C4-2B (cell line): Measurements from ENCODE around the gene FNIP2.

Source experiments
- ZFX ChIP-seq: fragments of 450-650 bp; IDR thresholded peaks from 2 replicates; pipeline ENCODE4 v1.6.1; 2017
- TF ChIP-seq, protein P1 (sequence below): fragments of 450-650 bp; conservative IDR thresholded peaks from 2 replicates; pipeline ENCODE4 v1.5.1; 2017; ENCODE audit warnings: mild to moderate bottlenecking

DNA sequence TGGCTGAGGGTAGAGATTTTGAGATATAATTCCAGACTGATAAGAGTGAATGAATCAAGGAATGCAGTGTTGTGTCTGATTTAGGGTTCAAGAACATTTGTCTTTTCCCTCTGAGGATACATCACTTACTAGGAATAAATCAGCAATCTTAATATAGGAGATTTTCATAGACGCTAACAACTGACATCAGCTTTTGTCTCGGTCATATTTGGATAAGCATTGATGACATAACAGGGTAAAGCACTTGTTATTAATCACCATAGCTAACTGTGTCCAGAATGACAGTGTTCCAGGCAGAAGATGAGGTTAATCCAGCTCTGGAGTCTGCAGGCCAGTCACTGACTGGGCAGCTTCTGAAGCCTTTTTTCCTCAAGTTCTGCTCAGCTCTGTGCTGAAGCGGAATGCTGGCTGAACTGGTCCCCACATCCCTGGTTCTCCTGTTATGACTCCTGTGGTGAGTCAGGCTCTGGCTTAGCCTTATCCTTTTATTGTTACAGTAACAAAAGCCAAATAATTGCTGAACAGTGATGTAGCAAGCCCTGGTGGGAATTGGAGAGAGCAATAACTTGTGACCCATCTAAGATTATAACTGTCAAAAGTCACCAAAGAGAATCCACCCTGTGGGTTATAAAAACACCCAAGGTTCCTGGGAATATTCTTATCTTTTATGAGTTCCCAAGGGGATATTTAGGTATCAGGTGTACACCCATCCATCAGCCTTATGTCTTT, 41.8 kb downstream of the FNIP2 start:
- TF ChIP-seq, protein P1, sequence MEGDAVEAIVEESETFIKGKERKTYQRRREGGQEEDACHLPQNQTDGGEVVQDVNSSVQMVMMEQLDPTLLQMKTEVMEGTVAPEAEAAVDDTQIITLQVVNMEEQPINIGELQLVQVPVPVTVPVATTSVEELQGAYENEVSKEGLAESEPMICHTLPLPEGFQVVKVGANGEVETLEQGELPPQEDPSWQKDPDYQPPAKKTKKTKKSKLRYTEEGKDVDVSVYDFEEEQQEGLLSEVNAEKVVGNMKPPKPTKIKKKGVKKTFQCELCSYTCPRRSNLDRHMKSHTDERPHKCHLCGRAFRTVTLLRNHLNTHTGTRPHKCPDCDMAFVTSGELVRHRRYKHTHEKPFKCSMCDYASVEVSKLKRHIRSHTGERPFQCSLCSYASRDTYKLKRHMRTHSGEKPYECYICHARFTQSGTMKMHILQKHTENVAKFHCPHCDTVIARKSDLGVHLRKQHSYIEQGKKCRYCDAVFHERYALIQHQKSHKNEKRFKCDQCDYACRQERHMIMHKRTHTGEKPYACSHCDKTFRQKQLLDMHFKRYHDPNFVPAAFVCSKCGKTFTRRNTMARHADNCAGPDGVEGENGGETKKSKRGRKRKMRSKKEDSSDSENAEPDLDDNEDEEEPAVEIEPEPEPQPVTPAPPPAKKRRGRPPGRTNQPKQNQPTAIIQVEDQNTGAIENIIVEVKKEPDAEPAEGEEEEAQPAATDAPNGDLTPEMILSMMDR = no peak
- TF ChIP-seq ZFX = no peak
